Lower leg skin (tissue), 3 donors: ENCODE results near the gene PLA2G2C.

ENCODE experiments used
- POLR2A ChIP-seq, 2 donors: fragments of 450-650 bp; IDR thresholded peaks; one replicate each; pipeline ENCODE4 v1.6.1; 2016 to 2017; ENCODE audit warnings: antibody characterized with exemption in 2 of 2, mild to moderate bottlenecking in 1 of 2, moderate library complexity in 1 of 2
- TF ChIP-seq, protein P1 (sequence below), 3 donors: fragments of 450-650 bp; IDR thresholded peaks; one replicate each; pipeline ENCODE4 v1.5.1; 2016; ENCODE audit warnings: antibody characterized with exemption in 3 of 3, mild to moderate bottlenecking in 3 of 3, moderate library complexity in 2 of 3

DNA sequence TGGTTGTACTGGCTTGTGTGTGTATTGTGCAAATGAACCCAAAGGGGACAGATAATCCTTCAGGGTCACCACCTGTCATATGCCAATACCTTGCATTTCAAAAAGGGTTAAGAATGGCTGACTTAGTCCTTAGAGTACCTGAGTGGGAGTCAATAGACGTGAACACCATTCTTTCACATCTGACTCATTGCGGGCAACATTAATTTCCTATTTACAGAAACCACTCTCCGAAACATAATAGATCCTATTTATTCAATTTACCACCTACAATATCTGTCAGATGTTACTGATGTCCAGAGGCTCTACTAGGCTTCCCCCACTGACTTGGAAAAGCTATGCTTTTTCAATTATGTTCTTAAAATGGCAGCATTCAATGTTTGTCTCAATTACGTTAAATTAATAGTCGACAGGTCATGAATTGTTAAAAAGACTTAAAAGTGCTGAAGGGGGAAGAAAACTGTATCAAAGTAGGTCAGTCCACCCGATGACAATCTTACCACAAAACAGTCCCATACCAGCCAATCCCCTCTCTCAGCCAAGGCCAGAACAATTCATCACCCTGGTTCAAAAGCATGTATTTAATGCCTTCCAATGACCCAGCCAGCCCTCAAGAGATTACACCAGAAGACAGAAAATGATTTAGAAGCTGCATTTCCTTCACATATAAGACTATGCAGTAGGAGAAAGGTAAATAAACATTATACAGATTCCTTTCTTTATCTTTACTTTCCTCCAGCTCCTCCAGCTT, 48.6 kb upstream of the PLA2G2C start:
- TF ChIP-seq, protein P1, sequence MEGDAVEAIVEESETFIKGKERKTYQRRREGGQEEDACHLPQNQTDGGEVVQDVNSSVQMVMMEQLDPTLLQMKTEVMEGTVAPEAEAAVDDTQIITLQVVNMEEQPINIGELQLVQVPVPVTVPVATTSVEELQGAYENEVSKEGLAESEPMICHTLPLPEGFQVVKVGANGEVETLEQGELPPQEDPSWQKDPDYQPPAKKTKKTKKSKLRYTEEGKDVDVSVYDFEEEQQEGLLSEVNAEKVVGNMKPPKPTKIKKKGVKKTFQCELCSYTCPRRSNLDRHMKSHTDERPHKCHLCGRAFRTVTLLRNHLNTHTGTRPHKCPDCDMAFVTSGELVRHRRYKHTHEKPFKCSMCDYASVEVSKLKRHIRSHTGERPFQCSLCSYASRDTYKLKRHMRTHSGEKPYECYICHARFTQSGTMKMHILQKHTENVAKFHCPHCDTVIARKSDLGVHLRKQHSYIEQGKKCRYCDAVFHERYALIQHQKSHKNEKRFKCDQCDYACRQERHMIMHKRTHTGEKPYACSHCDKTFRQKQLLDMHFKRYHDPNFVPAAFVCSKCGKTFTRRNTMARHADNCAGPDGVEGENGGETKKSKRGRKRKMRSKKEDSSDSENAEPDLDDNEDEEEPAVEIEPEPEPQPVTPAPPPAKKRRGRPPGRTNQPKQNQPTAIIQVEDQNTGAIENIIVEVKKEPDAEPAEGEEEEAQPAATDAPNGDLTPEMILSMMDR (IDR thresholded peaks at IDR 0.05), result no peak
- TF ChIP-seq POLR2A (IDR thresholded peaks at IDR 0.05), result no peak
